A673 (cell line): Measurements from ENCODE around the gene CIITA. TPM values are rescaled to one million over a fixed set of nuclear protein-coding genes. Genes with fewer than 3 reads are reported as not detected.

Source experiments
- BruUV-seq: library from RNA; stranded (reverse); fragments of 400-500 nt; replicated peaks from 2 replicates; lab custom pipeline; 2021; lab: Mats Ljungman, UMichigan
- CTCF ChIA-PET: fragments of 300-600 bp; sonication (Branson Sonifier 250); formaldehyde crosslinking; loops from one replicate; lab custom pipeline; 2022; ENCODE audit warnings: antibody characterized with exemption; lab: Charles Lee
- POLR2A ChIA-PET: fragments of 300-600 bp; sonication (Branson Sonifier 250); formaldehyde crosslinking; loops from one replicate; lab custom pipeline; 2022; ENCODE audit warnings: antibody characterized with exemption; ENCODE audit not compliant: low non-redundant PET; lab: Charles Lee
- DNase-seq: peaks from one replicate; pipeline ENCODE4 v3.0.0-alpha.2; 2015; ENCODE audit warnings: low spot score
- H3K27ac ChIP-seq: fragments of 200-600 bp; sonication (generic); 2 replicates; pipeline ENCODE4 v1.5.1; 2016; ENCODE audit warnings: mixed run types, low read depth, mild to moderate bottlenecking, mixed read lengths, antibody characterized with exemption, low read length; ENCODE audit not compliant: poor library complexity, severe bottlenecking
- H3K27me3 ChIP-seq: fragments of 200-600 bp; sonication (generic); replicated peaks from 2 replicates; pipeline ENCODE4 v1.6.1; 2017; ENCODE audit warnings: mixed run types, low read depth, mild to moderate bottlenecking, mixed read lengths, antibody characterized with exemption, low read length; ENCODE audit not compliant: insufficient read depth, poor library complexity
- H3K36me3 ChIP-seq: fragments of 200-600 bp; sonication (generic); 2 replicates; pipeline ENCODE4 v1.6.1; 2016; ENCODE audit warnings: mixed run types, mild to moderate bottlenecking, mixed read lengths, antibody characterized with exemption, low read length; ENCODE audit not compliant: insufficient read depth, poor library complexity, severe bottlenecking
- H3K4me1 ChIP-seq: fragments of 200-600 bp; sonication (generic); 2 replicates; pipeline ENCODE4 v1.6.1; 2017; ENCODE audit warnings: mixed run types, mild to moderate bottlenecking, mixed read lengths, antibody characterized with exemption, low read length; ENCODE audit not compliant: insufficient read depth, poor library complexity, severe bottlenecking
- H3K4me3 ChIP-seq: fragments of 200-600 bp; sonication (generic); 2 replicates; pipeline ENCODE4 v1.5.1; 2016; ENCODE audit warnings: low read depth, mixed run types, mild to moderate bottlenecking, mixed read lengths, low read length; ENCODE audit not compliant: poor library complexity, severe bottlenecking
- H3K9me3 ChIP-seq: fragments of 200-600 bp; sonication (generic); 2 replicates; pipeline ENCODE4 v1.6.1; 2016; ENCODE audit warnings: mixed run types, low read depth, mild to moderate bottlenecking, mixed read lengths, antibody characterized with exemption, low read length; ENCODE audit not compliant: poor library complexity, severe bottlenecking
- CTCF ChIP-seq: fragments of 300-800, 200-600 bp; sonication (generic); conservative IDR thresholded peaks from 2 replicates; pipeline ENCODE4 v1.5.1; 2017; ENCODE audit warnings: low read depth, mild to moderate bottlenecking, antibody characterized with exemption, low read length, moderate library complexity, mixed read lengths
- EZH2 ChIP-seq: fragments of 200-600 bp; sonication (generic); IDR thresholded peaks from 2 replicates; pipeline ENCODE4 v1.6.1; 2017; ENCODE audit warnings: borderline replicate concordance, low read depth, mild to moderate bottlenecking, mixed read lengths, antibody characterized with exemption, low read length; ENCODE audit not compliant: poor library complexity, severe bottlenecking
- intact Hi-C: fragments of 100-400 bp; cut with micrococcal nuclease; formaldehyde crosslinking; loops from one replicate; pipeline ENCODE4 v1.10.0; 2022; ENCODE audit not compliant: unreplicated experiment
- total RNA-seq: library from RNA; stranded (reverse); gene quantifications from 2 replicates; pipeline ENCODE4 v1.2.3, GENCODE V29; 2021

The CIITA gene
- total RNA-seq, 1 experiment from 2014 or later = not detected

DNA sequence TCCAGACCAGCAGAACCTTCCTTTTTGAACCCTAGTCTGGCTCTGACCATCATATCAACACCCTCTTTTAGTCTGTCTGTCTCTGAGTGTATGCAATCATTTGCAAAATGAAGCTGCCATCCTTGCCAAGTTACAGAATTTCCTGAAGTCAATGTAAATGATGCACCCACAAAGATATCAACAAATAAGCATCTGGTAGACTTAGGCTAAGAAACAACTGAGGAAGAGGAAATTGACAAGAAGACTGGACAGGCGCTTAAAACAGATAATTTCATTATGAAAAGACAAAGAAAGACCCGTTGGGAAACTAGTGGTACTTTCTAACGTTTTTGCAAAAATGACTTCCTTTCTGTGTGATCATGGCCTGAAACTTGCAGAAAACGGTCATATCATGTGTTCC is 24.7 kb upstream of the CIITA start:
- ChIA-PET CTCF (no interaction called here), POLR2A (no interaction called here)
- BruUV-seq = no TSS peak
- H3K4me1 ChIP-seq = no peaks in the 10 kb centered on the region
- peaks cover 24% of the 10 kb centered on the region for H3K27me3 ChIP-seq
- TF ChIP-seq CTCF (no peak), EZH2 (no peak)
- H3K27ac ChIP-seq = no peak overlapping the region
- H3K9me3 ChIP-seq = no peaks in the 10 kb centered on the region
- H3K4me3 ChIP-seq = no peak overlapping the region
- intact Hi-C loops = no loop called here
- H3K36me3 ChIP-seq = no peaks in the 10 kb centered on the region
- no peak for DNase-seq

DNA sequence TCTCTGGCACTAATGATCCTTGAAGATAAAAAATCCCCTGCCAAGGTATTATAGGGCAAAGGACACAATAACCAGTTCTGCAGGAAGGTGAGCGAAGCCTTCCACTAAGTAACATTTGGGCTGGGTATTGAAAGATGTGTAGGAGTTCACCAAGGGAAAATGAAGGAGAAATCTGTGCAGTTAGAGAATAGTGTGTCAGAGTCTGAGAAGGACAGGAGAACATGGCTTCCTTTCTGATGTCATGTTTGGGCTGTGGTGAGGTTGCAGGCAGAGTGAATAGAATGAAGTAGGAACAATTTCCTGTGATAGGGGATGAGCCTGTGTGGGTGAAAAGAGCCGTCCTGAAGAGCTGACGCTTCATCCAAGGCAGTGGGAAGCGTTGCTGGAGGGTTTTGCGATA is 24.1 kb upstream of the CIITA start:
- H3K27me3 ChIP-seq = peaks cover 17% of the 10 kb centered on the region
- DNase-seq = no peak
- ChIA-PET CTCF (no interaction called here), POLR2A (no interaction called here)
- H3K4me1 ChIP-seq = no peaks in the 10 kb centered on the region
- H3K9me3 ChIP-seq = no peaks in the 10 kb centered on the region
- no peak for TF ChIP-seq EZH2
- TF ChIP-seq CTCF = no peak
- H3K27ac ChIP-seq = no peak overlapping the region
- no peak overlapping the region for H3K4me3 ChIP-seq
- no peaks in the 10 kb centered on the region for H3K36me3 ChIP-seq
- intact Hi-C loops = no loop called here
- no TSS peak for BruUV-seq

GRCh38 chr16:10856042-10856441 is 21.0 kb upstream of the CIITA start:
- ChIA-PET CTCF (no interaction called here), POLR2A (no interaction called here)
- Histone ChIP-seq H3K27ac (no peak overlapping the region), H3K9me3 (no peaks in the 10 kb centered on the region), H3K4me1 (no peaks in the 10 kb centered on the region), H3K27me3 (no peaks in the 10 kb centered on the region), H3K36me3 (no peaks in the 10 kb centered on the region), H3K4me3 (no peak overlapping the region)
- DNase-seq = no peak
- TF ChIP-seq CTCF (no peak), EZH2 (no peak)
- no TSS peak for BruUV-seq
- intact Hi-C loops = no loop called here
